ENCODE data around the gene LOX. TPM values are rescaled to one million over a fixed set of nuclear protein-coding genes. Genes with fewer than 3 reads are reported as not detected.

The LOX gene
- total and polyA plus RNA-seq, 5 donors: 8.4 to 28.4 (median 19.0) TPM

GRCh38 chr5:122076669-122077365 is 1.2 kb downstream of the LOX start:
- no peaks in the 10 kb centered on the region for H3K27me3 ChIP-seq (ENCODE audit: control insufficient read depth, insufficient read depth)
- WGBS: under 1% methylated on average over 43 of the region's 43 CpGs
- H3K4me1 ChIP-seq (ENCODE audit: control insufficient read depth, insufficient read depth, low read length): no peaks in the 10 kb centered on the region
- H3K27ac ChIP-seq (ENCODE audit: low read length): no peak overlapping the region
- ATAC-seq (peak; percentile 77), DNase-seq (peak; percentile 79 to 92 (median 88))
- peak overlapping the region; percentile 67 for H3K4me3 ChIP-seq (ENCODE audit: low read length)
- no peaks in the 10 kb centered on the region for H3K9me3 ChIP-seq (ENCODE audit: control insufficient read depth, low read length)
- intact Hi-C loops (cut with DNase I): no loop called here

GRCh38 chr5:122076050-122076461 is 2.0 kb downstream of the LOX start:
- ATAC-seq (no peak), DNase-seq (no peak)
- Histone ChIP-seq H3K9me3 (ENCODE audit: control insufficient read depth, low read length) (no peaks in the 10 kb centered on the region), H3K4me3 (ENCODE audit: low read length) (peak overlapping the region; percentile 67), H3K27me3 (ENCODE audit: control insufficient read depth, insufficient read depth) (no peaks in the 10 kb centered on the region), H3K27ac (ENCODE audit: low read length) (no peak overlapping the region), H3K4me1 (ENCODE audit: control insufficient read depth, insufficient read depth, low read length) (no peaks in the 10 kb centered on the region)
- intact Hi-C loops (cut with DNase I): no loop called here
- WGBS: 38% methylated on average over 2 of the region's 2 CpGs

GRCh38 chr5:122073864-122074263 is 4.2 kb downstream of the LOX start:
- Histone ChIP-seq H3K4me1 (ENCODE audit: control insufficient read depth, insufficient read depth, low read length) (no peaks in the 10 kb centered on the region), H3K4me3 (ENCODE audit: low read length) (no peak overlapping the region), H3K27me3 (ENCODE audit: control insufficient read depth, insufficient read depth) (no peaks in the 10 kb centered on the region), H3K9me3 (ENCODE audit: control insufficient read depth, low read length) (no peaks in the 10 kb centered on the region), H3K27ac (ENCODE audit: low read length) (no peak overlapping the region)
- 92% methylated on average over 3 of the region's 3 CpGs for WGBS
- no peak for ATAC-seq
- DNase-seq: no peak
- intact Hi-C loops (cut with DNase I): no loop called here

GRCh38 chr5:122073018-122073417 is 5.0 kb downstream of the LOX start:
- DNase-seq: no peak
- Histone ChIP-seq H3K4me3 (ENCODE audit: low read length) (no peak overlapping the region), H3K9me3 (ENCODE audit: control insufficient read depth, low read length) (no peaks in the 10 kb centered on the region), H3K4me1 (ENCODE audit: control insufficient read depth, insufficient read depth, low read length) (no peaks in the 10 kb centered on the region), H3K27me3 (ENCODE audit: control insufficient read depth, insufficient read depth) (no peaks in the 10 kb centered on the region), H3K27ac (ENCODE audit: low read length) (no peak overlapping the region)
- 88% methylated on average over 2 of the region's 2 CpGs for WGBS
- no peak for ATAC-seq
- intact Hi-C loops (cut with DNase I): no loop called here

- no peak overlapping the region for H3K4me3 ChIP-seq (ENCODE audit: low read length)
- H3K4me1 ChIP-seq (ENCODE audit: control insufficient read depth, insufficient read depth, low read length): no peaks in the 10 kb centered on the region
- intact Hi-C loops (cut with DNase I): no loop called here
- 50% methylated on average over 1 of the region's 1 CpG for WGBS
- no peaks in the 10 kb centered on the region for H3K27me3 ChIP-seq (ENCODE audit: control insufficient read depth, insufficient read depth)
- no peaks in the 10 kb centered on the region for H3K9me3 ChIP-seq (ENCODE audit: control insufficient read depth, low read length)
- DNase-seq (no peak), ATAC-seq (no peak)
- H3K27ac ChIP-seq (ENCODE audit: low read length): no peak overlapping the region
These were observed 10.7 kb downstream of the LOX start for GRCh38 chr5:122067390-122067789.

- 97% methylated on average over 3 of the region's 3 CpGs for WGBS
- intact Hi-C loops (cut with DNase I): no loop called here
- no peaks in the 10 kb centered on the region for H3K9me3 ChIP-seq (ENCODE audit: control insufficient read depth, low read length)
These were observed 13.1 kb downstream of the LOX start for GRCh38 chr5:122064992-122065391.

GRCh38 chr5:122063836-122064235 is 14.2 kb downstream of the LOX start:
- DNase-seq: no peak
- WGBS: 87% methylated on average over 1 of the region's 1 CpG
- no peak overlapping the region for H3K4me3 ChIP-seq (ENCODE audit: low read length)
- H3K9me3 ChIP-seq (ENCODE audit: control insufficient read depth, low read length): no peaks in the 10 kb centered on the region
- no peak overlapping the region for H3K27ac ChIP-seq (ENCODE audit: low read length)
- H3K4me1 ChIP-seq (ENCODE audit: control insufficient read depth, insufficient read depth, low read length): no peaks in the 10 kb centered on the region
- no peak for ATAC-seq
- intact Hi-C loops (cut with DNase I): no loop called here
- no peaks in the 10 kb centered on the region for H3K27me3 ChIP-seq (ENCODE audit: control insufficient read depth, insufficient read depth)

More at GRCh38 chr5:122064992-122065391, 13.1 kb downstream of the LOX start:
- H3K4me3 ChIP-seq (ENCODE audit: low read length): no peak overlapping the region
- ATAC-seq (no peak), DNase-seq (no peak)
- no peaks in the 10 kb centered on the region for H3K4me1 ChIP-seq (ENCODE audit: control insufficient read depth, insufficient read depth, low read length)
- H3K27me3 ChIP-seq (ENCODE audit: control insufficient read depth, insufficient read depth): no peaks in the 10 kb centered on the region
- H3K27ac ChIP-seq (ENCODE audit: low read length): no peak overlapping the region

GRCh38 chr5:122062205-122062604 is 15.9 kb downstream of the LOX start:
- ATAC-seq: no peak
- intact Hi-C loops (cut with DNase I): no loop called here

GRCh38 chr5:122056913-122057312 is 21.1 kb downstream of the LOX start:
- DNase-seq (no peak), ATAC-seq (no peak)
- intact Hi-C loops (cut with DNase I): no loop called here
- no peak overlapping the region for H3K27ac ChIP-seq (ENCODE audit: low read length)
- H3K4me1 ChIP-seq (ENCODE audit: control insufficient read depth, insufficient read depth, low read length): no peaks in the 10 kb centered on the region
- no peaks in the 10 kb centered on the region for H3K27me3 ChIP-seq (ENCODE audit: control insufficient read depth, insufficient read depth)
- H3K9me3 ChIP-seq (ENCODE audit: control insufficient read depth, low read length): no peaks in the 10 kb centered on the region
- H3K4me3 ChIP-seq (ENCODE audit: low read length): no peak overlapping the region

More at GRCh38 chr5:122062205-122062604, 15.9 kb downstream of the LOX start:
- DNase-seq: no peak
- WGBS: 89% methylated on average over 1 of the region's 1 CpG
- no peaks in the 10 kb centered on the region for H3K9me3 ChIP-seq (ENCODE audit: control insufficient read depth, low read length)
- no peaks in the 10 kb centered on the region for H3K4me1 ChIP-seq (ENCODE audit: control insufficient read depth, insufficient read depth, low read length)
- H3K4me3 ChIP-seq (ENCODE audit: low read length): no peak overlapping the region
- no peaks in the 10 kb centered on the region for H3K27me3 ChIP-seq (ENCODE audit: control insufficient read depth, insufficient read depth)
- H3K27ac ChIP-seq (ENCODE audit: low read length): no peak overlapping the region

GRCh38 chr5:122054266-122054665 is 23.8 kb downstream of the LOX start:
- H3K9me3 ChIP-seq (ENCODE audit: control insufficient read depth, low read length): no peaks in the 10 kb centered on the region
- intact Hi-C loops (cut with DNase I): no loop called here
- ATAC-seq (no peak), DNase-seq (no peak)
- WGBS: 80% methylated on average over 4 of the region's 4 CpGs
- H3K27ac ChIP-seq (ENCODE audit: low read length): no peak overlapping the region
- H3K4me1 ChIP-seq (ENCODE audit: control insufficient read depth, insufficient read depth, low read length): no peaks in the 10 kb centered on the region
- H3K4me3 ChIP-seq (ENCODE audit: low read length): no peak overlapping the region
- no peaks in the 10 kb centered on the region for H3K27me3 ChIP-seq (ENCODE audit: control insufficient read depth, insufficient read depth)

GRCh38 chr5:122053181-122054109 is 24.6 kb downstream of the LOX start:
- WGBS: 76% methylated on average over 4 of the region's 4 CpGs
- Histone ChIP-seq H3K4me3 (ENCODE audit: low read length) (no peak overlapping the region), H3K9me3 (ENCODE audit: control insufficient read depth, low read length) (no peaks in the 10 kb centered on the region), H3K27me3 (ENCODE audit: control insufficient read depth, insufficient read depth) (no peaks in the 10 kb centered on the region), H3K4me1 (ENCODE audit: control insufficient read depth, insufficient read depth, low read length) (no peaks in the 10 kb centered on the region), H3K27ac (ENCODE audit: low read length) (no peak overlapping the region)
- DNase-seq: peak; percentile 38 to 65 (median 64)
- ATAC-seq: peak; percentile 38 to 43
- intact Hi-C loops (cut with DNase I): no loop called here
